NCI-H82 (cell line): Measurements from ENCODE around the gene FNDC3B.

Experiments used
- DNase-seq: peaks from one replicate; lab custom pipeline; 2025; lab: John Stamatoyannopoulos, UW

FNDC3B gene

DNA sequence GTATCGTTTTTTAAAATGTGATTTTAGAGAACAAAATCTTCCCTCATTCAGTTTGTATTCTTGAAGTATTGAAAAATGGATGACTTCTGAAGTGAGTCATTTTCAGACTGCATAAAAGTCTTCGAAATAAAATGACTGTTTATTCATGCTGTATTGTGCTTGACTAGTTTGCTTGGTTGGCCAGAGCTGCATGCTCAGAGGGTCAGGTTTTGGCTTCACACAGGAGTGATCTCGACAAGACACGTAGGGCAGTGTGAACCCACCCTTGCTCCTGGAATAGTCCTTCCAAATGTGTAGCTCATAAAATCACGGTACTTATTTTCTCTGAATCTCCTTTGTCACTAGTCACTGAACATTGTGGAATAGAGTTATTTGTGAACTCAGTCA lies 73.3 kb downstream of the FNDC3B start:
- no peak for DNase-seq

DNA sequence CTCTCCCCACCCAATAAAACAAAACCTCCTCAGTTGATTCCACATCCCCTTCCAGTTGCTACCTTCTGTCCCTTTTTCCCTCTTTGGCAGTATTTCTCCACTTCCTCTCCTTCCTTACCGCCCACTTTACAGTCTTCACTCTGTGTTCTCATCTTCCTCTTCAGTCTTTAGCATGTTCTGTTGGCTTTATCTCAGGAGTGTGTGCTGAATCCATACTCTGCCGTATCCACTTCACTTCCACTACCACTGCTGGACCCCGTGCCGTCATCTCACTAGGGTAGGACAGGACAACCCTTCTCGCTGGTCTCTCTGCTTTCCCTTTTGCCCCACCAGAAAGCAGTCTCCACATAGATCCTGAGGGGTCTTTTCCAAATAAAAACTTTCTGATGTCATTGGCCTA lies 74.3 kb downstream of the FNDC3B start:
- DNase-seq = no peak

DNA sequence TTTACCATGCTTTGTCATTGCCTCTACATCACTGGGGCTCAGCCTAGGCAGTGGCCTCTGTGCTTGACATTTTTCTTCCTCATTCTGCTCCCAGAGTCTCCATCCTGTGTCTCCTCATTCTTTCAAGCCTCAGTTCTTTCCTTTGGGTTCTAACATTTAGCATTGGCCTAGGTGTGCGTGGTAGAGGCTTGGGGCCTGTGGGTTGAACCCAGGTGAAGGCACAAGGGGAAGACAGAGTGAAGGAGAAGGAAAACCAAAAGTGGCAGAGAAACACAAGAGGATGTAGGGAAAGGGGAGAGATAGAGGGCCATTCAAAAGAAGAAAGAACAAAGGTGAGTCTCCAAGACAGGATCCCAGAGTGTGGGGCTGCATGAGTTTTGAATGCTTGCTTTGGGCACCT lies 75.7 kb downstream of the FNDC3B start:
- no peak for DNase-seq

DNA sequence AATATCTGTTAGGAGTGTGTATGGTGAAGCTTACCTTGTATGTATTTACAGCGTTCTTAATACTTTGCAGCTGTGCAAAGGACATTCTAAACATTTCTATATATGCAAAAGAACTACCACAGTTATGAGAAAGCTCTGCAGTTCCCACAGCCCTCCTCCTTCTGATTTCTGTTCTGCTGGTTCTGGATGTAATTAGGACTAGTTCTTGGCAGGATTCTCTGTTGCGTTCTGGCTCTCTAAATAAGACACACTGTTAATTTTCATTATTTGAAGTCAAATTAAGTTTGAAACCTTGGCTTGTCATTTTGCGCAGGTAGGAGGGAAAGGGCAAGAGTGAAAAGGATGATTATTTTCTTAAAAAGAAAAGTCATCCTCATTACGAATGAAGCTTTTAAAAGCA lies 76.4 kb downstream of the FNDC3B start:
- DNase-seq = no peak

DNA sequence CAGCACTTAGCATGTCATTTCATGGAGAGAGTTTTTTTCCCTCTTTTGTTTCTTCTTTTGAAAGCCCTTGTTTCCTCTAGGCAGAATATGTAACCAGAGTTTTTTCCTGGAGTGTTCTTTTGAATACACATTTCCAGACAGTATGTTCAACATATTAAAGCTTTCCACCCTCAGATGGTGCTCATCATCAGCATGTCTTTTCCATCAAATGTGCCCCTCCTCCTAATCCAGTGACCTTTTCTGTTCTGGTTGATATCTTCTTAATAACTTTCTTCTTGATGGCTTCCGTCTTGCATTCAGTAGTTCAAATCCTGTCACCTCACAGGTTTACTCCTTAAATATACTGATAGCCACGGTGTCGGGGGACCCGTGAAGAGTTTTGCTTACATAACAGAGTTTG lies 78.6 kb downstream of the FNDC3B start:
- DNase-seq = no peak

DNA sequence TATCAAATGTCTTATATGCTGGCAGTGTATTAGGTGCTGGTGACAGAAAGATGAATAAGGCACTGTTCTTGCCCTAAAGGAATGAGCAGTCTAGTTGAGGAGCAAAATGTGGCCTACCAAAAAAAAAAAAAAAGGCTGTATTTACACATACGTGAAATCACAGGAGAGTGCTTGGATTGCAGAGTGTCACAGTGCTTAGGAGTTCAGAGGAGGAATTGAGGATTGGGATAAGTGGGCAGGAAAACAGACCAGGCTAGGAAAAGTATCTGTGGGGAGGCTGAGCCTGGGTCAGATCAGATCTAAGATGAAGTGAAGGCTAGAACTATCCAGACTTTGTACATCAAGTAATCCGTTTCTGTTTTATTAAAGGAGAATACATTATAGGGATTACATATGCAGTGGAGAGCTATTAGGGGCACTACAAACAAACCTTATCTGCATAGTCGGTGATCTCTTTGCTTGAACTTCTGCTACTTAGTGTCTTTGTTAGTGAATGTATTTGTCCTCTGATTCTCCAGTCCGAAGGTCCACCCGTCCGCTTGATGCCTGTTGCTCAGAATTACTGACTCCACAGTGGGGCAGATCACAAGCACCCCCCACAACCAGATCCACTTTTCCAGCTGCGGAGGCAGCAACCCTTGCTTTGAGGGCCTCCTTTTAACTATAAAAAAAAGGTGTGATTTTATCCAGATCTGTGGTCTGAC lies 80.0 kb downstream of the FNDC3B start:
- no peak for DNase-seq

DNA sequence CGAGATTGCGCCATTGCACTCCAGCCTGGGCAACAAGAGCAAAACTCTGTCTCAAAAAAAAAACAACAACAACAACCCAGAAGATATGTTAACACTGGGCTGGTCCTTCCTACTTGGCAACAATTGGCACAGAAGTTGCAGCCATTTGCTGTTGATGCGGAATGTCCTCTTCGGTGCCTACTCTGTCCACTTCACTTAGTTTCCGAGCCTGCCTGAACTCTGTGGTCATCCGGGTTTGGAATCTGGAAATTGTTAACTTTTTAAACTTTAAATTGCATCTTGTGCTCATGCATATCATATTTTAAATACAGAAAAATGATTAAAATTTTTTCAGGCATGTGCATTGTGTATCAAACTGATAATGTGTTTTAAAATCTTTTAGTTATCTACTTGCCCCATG lies 81.5 kb downstream of the FNDC3B start:
- DNase-seq = no peak

DNA sequence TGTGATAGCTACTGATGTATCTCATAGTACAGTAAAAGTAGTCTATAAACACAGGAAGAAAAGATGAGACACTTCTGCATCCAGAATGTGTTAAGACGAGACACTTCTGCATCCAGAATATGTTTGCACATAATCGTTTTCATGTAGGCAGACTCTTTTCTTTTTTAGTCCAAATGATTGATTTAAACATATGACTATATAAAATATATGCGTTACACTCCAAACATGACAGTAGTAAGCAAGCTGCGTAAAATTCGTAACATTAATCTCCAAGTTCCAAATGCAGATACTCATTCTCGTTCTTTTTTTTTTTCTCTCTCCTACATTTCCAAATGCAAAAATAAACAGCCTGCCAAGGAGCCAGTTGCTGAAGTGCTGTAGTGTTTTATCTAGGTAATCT lies 82.6 kb downstream of the FNDC3B start:
- no peak for DNase-seq

DNA sequence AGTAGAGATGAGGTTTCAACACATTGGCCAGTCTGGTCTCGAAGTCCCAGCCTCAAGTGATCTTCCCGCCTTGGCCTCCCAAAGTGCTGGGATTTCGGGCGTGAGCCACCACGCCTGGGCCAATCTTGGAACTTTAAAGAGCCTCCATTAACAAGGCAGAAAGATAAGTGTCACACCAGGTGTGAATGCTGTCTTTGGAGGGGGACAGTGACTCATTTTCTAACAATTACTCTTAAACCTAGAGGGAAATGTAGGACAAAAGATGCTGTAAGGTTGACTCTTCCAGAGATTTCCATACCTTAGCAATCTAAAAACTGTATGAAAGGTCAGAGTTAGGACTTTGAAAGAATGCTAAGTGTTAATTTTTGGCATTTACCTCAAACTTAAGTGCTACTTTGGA lies 84.9 kb downstream of the FNDC3B start:
- no peak for DNase-seq

DNA sequence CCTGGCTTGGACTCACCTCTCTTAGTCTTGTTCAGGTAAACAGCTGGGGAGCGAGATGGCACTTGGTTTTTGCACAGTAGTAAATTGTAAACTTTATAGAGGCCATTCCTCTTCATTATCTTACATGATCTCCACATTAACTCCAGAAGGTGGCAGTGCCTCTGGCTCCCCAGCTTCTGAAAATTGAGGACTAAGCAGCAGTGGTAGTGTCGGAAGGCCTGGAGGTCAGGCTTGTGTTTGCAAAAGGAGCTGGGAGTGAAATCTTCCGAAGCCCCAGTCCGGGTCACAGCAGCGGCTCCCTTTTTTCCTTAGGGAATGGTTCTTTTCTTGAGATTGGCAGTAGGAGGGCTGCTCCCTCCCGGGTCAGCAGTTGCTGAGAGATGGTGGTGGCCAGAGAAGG lies 85.7 kb downstream of the FNDC3B start:
- no peak for DNase-seq

DNA sequence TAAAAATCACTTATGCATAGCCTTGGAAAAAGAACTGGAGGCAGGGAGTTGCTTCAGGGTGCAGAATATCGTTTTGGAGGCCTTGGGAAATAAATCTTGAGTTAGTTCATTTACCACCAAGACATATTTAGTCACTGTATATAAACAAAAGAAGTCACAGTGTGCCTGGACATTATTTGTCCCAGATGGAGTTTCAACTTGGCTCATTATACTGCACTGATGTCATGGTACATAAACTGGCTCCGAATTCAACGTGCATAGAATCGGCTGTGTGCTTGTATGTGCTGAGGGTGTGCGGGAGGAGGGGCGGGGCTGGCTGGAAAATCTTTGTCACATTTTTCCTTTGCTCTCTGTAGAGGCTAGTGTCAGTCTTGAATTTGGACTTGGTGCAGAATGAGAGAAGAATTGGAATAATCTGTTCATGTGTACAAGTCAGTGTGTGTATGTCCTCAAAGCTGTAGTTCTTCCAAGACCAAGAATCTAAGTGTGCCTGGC lies 86.6 kb downstream of the FNDC3B start:
- DNase-seq = no peak

DNA sequence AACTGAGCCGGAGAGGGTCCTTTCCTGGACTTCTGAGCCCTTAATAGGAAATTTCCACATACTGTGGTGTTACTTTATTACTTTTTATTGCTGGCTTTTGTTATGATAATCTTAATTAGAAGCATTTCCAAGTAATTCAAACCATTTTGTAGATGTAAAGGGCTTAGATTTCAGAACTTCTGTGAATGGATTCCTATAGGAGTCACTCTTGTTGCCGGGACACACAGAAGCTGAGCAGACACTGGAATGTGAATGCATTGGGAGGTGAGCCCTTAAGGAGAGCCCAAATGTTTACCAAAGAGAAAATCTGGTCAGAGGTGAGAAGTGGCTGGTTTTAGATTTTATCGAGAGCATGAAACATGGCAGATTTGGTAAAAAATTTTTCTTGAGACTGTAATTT lies 87.4 kb downstream of the FNDC3B start:
- DNase-seq = no peak

DNA sequence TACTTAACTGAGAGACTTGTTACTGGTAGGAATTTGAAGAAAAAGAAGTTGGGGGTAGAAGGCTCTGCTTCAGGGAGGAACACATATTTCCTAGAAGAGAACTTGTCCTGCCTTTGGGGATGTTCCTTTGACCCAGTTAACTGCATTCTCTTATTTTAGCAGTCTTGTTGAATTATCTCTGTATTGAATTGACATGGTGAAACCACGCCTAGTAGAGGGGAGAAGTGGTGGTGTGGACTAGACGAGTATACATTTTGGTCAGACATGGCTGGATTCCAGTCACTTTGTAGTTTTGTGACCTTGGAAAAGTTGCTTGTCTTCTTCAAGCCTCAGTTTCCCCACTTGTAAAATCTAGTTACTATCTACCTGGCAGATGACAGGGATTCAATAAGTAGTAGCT lies 87.8 kb downstream of the FNDC3B start:
- DNase-seq = no peak

DNA sequence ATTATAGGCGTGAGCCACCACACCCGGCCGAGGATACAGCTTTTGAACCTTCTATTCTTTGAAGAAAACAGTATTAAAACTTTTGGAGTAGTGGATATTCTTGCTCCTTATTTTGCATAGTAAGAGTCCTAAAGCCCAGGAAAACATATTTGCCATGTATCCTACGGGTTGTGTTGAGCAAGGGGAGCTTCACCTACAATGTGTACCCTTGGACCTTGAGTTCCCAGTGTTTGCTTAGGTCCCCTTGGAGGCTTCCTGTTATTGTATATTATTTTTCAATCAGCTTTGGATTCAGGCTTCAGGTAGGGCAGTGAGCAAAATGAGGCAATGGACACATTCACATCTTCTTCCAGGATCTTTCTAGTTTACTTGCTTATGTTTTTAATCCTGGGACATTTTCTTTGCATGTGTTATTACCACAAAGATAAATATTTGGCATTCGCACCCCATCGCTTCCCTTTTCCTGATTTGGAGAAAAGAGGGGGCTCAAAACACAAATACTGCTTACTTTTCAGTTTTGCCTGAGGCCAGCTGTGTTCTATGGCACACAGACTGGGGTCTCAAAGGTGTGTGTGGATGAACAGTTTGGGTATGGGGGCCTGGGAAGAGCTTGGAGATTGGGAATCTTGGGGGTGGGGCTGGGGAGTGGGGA lies 88.7 kb downstream of the FNDC3B start:
- DNase-seq = no peak

DNA sequence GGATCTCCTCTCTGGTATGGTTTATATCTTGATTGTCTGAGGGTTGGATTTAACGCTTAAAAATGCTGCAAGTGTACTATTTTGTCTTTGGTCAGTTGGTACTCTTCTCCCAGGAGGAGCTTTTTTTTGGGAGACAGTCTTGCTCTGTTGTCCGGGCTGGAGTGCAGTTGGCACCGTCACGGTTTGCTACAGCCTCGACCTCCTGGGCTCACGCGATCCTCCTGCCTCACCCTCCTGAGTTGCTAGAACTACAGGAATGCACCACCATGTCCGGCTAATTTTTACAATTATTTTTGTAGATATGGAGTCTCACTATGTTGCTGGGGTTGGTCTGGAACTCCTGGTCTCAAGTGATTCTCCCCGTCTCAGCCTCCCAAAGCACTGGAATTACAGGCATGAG lies 89.5 kb downstream of the FNDC3B start:
- no peak for DNase-seq

DNA sequence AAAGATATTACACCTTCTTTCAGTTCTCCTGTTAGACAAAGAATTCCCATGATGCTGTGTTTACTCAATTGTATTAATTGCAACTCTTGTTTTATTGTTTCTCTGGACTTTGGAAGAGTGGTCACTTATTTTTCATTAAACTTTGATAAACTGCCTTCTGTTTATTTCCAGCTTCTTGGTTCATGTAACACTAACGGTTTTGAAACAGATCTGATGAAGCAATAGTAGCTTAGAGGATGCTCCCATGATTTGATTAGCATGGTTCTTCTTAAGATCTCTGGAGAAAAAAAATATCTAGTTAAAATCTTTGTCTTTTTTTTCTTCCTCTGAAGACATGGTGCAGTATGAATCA lies 90.1 kb downstream of the FNDC3B start:
- no peak for DNase-seq

DNA sequence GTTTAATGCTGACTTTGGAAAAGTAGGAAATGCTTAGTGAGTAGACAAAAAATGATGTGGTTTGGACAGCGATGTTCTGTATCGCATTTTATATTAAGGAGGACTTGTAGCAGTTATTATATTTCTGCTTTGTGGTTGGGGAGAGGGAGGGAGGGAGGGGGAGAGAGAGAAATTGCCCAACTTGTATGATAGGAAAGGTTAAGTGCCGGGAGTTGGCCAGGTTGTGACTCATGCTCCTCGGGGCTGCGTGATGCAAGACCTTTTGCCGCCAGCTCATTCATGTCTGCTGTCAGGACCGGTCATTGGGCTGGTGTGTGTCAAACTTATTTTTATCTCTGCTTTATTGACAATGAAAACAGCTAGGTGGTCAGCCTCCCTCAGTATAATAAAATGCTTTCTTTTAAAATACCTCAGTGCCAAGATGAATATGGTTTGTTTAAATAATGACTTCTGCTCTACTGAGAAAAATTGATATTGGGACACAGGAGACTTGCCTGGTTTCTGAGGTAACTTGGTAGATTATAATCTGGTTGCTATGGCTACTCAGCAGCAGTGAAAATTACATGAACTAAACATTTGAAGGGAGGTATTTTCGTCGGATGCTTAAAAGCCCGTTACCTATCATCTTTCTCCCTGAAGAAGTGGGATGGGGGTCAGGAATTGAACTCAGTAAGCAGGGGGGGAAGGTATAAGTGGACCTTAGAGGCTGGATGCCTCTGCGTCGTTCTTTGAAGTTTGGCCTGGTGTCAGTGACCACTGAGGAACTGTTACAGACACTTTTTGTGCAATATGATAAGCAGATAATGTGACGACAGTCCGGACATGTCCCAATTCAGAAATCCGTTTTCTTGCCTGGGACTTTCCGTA lies 90.7 kb downstream of the FNDC3B start:
- no peak for DNase-seq

DNA sequence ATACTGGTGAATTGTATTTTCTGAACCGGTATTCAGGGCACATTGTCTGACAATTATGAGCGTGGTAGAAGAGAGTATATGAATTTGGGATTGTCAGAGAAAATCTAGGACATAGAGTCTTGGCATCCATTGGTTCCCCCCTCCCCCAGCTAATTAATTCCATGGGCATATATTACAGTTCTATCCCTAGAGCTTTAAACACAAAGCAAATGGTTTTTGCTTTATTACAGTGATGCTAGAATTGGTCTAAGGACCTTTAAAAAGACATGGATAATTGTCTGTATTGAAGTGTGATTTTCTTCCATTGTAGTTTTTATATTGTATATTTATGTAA lies 91.3 kb downstream of the FNDC3B start:
- DNase-seq = no peak

DNA sequence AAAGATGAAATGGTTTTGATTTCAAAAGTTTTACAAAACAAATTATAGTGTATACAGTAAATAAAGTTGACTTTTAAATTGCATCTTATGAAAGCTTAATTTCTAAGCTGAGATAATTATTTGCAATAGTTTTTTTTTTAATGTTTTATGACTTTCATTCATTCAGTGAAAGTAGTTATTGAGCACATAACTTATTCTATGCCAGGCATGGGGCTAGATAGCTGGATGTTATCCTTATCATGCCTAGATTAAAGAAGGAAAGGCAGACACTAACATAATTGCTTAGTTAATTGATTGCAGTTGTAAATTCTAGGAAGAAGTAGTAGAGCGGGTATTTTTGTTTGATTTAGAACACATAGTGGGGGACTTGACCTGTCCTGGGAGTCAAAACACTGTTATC lies 92.4 kb downstream of the FNDC3B start:
- DNase-seq = no peak

DNA sequence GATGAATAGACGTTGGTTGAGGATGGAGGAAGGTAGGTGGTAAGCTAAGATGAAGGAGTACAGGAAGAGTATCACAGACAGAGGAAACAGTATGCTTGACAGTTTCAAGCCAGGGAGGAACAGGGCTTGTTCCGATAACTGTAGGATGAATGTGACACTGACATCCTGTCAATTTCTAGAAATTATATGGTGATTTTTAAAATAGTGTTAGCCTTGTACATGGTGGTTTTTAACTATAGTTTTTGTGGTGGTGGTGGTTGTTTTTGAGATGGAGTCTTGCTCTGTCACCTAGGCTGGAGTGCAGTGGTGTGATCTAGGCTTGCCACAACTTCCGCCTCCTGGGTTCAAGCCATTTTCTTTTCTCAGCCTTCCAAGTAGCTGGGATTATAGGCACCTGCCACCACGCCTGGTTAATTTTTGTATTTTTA lies 92.8 kb downstream of the FNDC3B start:
- no peak for DNase-seq

DNA sequence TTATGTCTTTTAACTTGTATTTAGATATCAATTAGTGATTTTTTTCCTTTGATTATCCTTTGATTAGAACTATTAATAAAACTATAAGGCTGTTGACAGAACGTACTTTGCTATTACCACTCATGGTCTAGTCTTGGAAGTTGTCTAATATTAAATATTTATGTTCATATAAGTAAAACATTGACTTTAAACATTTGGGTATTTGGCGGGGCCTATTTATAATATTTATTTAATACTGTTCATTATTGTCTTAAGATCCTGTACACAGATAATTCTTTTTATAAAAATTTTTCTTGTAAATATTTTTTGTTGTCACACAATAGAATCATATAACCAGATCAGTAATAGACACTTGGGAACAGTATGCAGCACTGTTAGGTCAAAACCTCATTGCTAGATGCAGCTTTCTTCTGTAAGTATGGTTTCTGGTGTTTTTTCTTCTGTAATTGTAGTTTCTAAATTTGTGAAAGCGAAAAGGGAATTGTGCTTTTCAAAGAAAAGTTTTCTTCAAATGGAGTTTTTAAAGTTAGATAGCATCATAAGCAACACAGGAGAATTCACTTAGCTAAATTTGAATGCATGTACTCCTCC lies 93.4 kb downstream of the FNDC3B start:
- no peak for DNase-seq

DNA sequence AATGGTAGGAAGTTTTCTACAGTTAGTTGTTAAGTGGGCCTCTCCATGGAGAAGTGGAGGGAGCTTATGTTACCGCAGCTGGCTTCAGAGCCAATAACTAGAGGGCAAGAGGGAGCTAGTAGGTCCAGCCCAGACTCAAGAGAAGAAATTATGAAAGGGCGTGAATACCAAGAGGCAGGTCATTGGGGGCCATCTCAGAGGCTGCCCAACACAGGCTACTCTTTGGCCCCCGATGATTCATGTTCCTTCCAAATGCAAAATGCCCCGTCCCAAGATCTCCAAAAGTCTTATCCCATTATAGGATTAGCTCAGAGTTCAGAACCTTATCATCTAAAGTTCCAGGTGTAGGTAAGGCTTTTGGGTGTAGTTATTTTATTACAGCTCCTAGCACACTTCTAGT lies 94.5 kb downstream of the FNDC3B start:
- DNase-seq = peak; percentile 64

DNA sequence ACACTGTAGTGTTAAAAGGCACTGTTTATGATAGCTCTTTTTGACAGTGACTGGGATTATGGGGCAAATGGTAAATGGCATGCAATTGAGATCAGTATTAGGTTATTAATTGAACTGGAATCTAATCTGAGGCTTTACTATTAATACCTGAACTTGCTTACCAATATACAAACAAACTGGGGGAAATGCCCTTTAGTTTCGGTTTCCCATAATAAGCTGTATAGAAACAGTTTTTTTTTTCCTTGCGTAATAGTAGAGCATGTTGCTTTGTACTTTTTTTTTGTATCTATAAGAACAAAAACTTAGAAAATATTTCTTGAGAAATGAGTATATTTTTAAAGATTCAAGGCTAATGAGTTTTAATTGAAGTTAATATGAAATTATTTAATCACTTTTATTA lies 95.0 kb downstream of the FNDC3B start:
- no peak for DNase-seq
